Choroid plexus epithelial cell (primary cell): ENCODE measurements around the gene CS.

Experiments used
- DNase-seq: peaks from one replicate; pipeline ENCODE4 v3.0.0-alpha.2; 2010; ENCODE audit warnings: low read depth
- H3K4me3 ChIP-seq: 2 replicates; pipeline ENCODE4 v1.5.1; 2011; ENCODE audit warnings: low read depth, mild to moderate bottlenecking, control low read depth, low read length, moderate library complexity
- CTCF ChIP-seq: conservative IDR thresholded peaks from 2 replicates; pipeline ENCODE4 v1.5.1; 2011; ENCODE audit warnings: low read depth, mild to moderate bottlenecking, control low read depth, inconsistent platforms, low read length, moderate library complexity

The CS gene

GRCh38 chr12:56224102-56224701, 75.9 kb downstream of the CS start, which contains the start of gene NABP2:
Gene NABP2 (plus strand): TSS chr12:56224342. CDS start chr12:56224857, 515 bp downstream.
- peak within 1 kb of the TSS; percentile 80 for H3K4me3 ChIP-seq
- peak; percentile 98 for DNase-seq
- peak; percentile 70 for TF ChIP-seq CTCF

GRCh38 chr12:56223571-56224101, 76.5 kb downstream of the CS start:
- peak overlapping the region; percentile 34 for H3K4me3 ChIP-seq
- no peak for TF ChIP-seq CTCF
- DNase-seq = no peak

- DNase-seq = no peak
- H3K4me3 ChIP-seq = peak overlapping the region; percentile 93
- no peak for TF ChIP-seq CTCF
Observed at GRCh38 chr12:56222531-56222895, 77.6 kb downstream of the CS start.

- H3K4me3 ChIP-seq = peak within 1 kb of the TSS; percentile 93
- TF ChIP-seq CTCF = peak; percentile 28
Observed at GRCh38 chr12:56221757-56222530, 78.2 kb downstream of the CS start, which contains the start of gene RNF41. Gene RNF41 (minus strand): TSS chr12:56221922. CDS start chr12:56214047, 7,875 bp downstream.

More at GRCh38 chr12:56221757-56222530, 78.2 kb downstream of the CS start, which contains the start of gene RNF41:
- peak; percentile 99 for DNase-seq
